ENCODE data around the gene LIF. TPM values are rescaled to one million over a fixed set of nuclear protein-coding genes. Genes with fewer than 3 reads are reported as not detected.
A peak's percentile ranks its signal among the peaks of the same experiment; 100 is the strongest.

The LIF gene
- total and polyA plus RNA-seq, 2 of the 4 experiments (the other 2 are of a cell fraction): 130 to 214 TPM

GRCh38 chr22:30236875-30237274 lies 9.7 kb downstream of the LIF start:
- Histone ChIP-seq H3K9me3 (ENCODE audit: control insufficient read depth, insufficient read depth, low read length) (no peaks in the 10 kb centered on the region), H3K4ac (ENCODE audit: low read depth, low read length) (peak overlapping the region; percentile 98), H2AFZ (replicated peaks; ENCODE audit: low read length, poor library complexity) (no peak overlapping the region), H3K56ac (ENCODE audit: extremely low read depth, insufficient read depth, low read length) (no peak overlapping the region), H3K23ac (ENCODE audit: low read depth, low read length) (peak overlapping the region; percentile 11; the same call in 1 of the 2 replicates), H3K4me3 (ENCODE audit: insufficient read depth, low read depth, low read length) (no peak overlapping the region), H3K4me1 (ENCODE audit: control insufficient read depth, insufficient read depth, low read length) (peaks cover 45% of the 10 kb centered on the region), H3K4me2 (ENCODE audit: low read depth, low read length) (no peak overlapping the region), H2AK9ac (replicated peaks; ENCODE audit: low read depth, low read length, poor library complexity) (peak overlapping the region; percentile 85), H2BK5ac (ENCODE audit: low read depth, low read length, poor library complexity, severe bottlenecking) (peak overlapping the region; percentile 87), H3K36me3 (ENCODE audit: control insufficient read depth, insufficient read depth, low read length) (peaks cover 15% of the 10 kb centered on the region), H2AK5ac (ENCODE audit: low read depth, low read length) (peak overlapping the region; percentile 97), H3K9ac (ENCODE audit: low read depth, low read length) (no peak overlapping the region), H2BK20ac (ENCODE audit: low read depth, low read length) (peak overlapping the region; percentile 96), H4K91ac (ENCODE audit: insufficient read depth, low read depth, low read length) (peak overlapping the region; percentile 99), H3K79me1 (ENCODE audit: low read depth in 1 of 2, low read length in 2 of 2) (peaks cover 0 to 14% of the 10 kb centered on the region in 2 experiments; a peak in 2 of 4 replicates), H3K27ac (ENCODE audit: insufficient read depth, low read length) (peak overlapping the region; percentile 91; the same call in 1 of the 2 replicates), H4K5ac (ENCODE audit: low read depth, low read length) (peak overlapping the region; percentile 87), H4K20me1 (ENCODE audit: insufficient read depth, low read length) (no peaks in the 10 kb centered on the region), H3K14ac (replicated peaks; ENCODE audit: low read depth, low read length) (peak overlapping the region; percentile 96), H4K8ac (ENCODE audit: low read depth in 2 of 2, low read length in 2 of 2) (peak overlapping the region; percentile 98 to 99), H2BK15ac (ENCODE audit: low read depth, low read length) (peak overlapping the region; percentile 78), H3K18ac (ENCODE audit: low read depth, low read length) (peak overlapping the region; percentile 90), H3K9me1 (ENCODE audit: insufficient read depth, low read length) (peaks cover 8% of the 10 kb centered on the region), H3K27me3 (ENCODE audit: control insufficient read depth, insufficient read depth, low read length) (no peaks in the 10 kb centered on the region), H2BK120ac (ENCODE audit: low read depth, low read length) (peak overlapping the region; percentile 99)
- ATAC-seq (ENCODE audit: low read depth): no peak
- in situ Hi-C loops (cut with MboI; ENCODE audit: low sequenced_read_pairs) (no loop called here), dilution Hi-C loops (cut with HindIII; ENCODE audit: low sequenced_read_pairs, unreplicated experiment) (no loop called here), intact Hi-C loops (cut with micrococcal nuclease) (loop anchor here (1.0 to 5.0 kb wide), 2 partner anchors 40 to 129 kb away; no protein-coding TSS in a partner anchor)
- ChIA-PET CTCF (interaction anchor here (0.6 to 0.8 kb wide), 2 partner anchors 18 to 129 kb away, joined by 3 read pairs; no protein-coding TSS in a partner anchor), POLR2A (ENCODE audit: unreplicated experiment) (interaction anchor here (1.2 kb wide), 1 partner anchor 32 kb away, joined by 4 read pairs; no protein-coding TSS in a partner anchor)
- DNase-seq: no peak
- 100% methylated on average over 4 of the region's 5 CpGs; no CpG with 5 or more reads in 1 of the 2 experiments for WGBS, 2 experiments (ENCODE audit: extremely low coverage in 2 of 2, insufficient read length in 1 of 2)
- no TSS peak for BruUV-seq (replicated peaks)
- no peak for TF ChIP-seq SMC3 (IDR thresholded peaks at IDR 0.05; ENCODE audit: low read depth, low read length)
- TF ChIP-seq CHD1 (IDR thresholded peaks at IDR 0.05; ENCODE audit: low read depth, low read length): no peak
- peak; percentile 22; the same call in 1 of the 2 replicates for TF ChIP-seq POLR2A (IDR thresholded peaks at IDR 0.05; ENCODE audit: low read depth, low read length)
- no peak for TF ChIP-seq NFE2L2 (IDR thresholded peaks at IDR 0.05; ENCODE audit: low read depth, low read length)
- TF ChIP-seq ELK1 (IDR thresholded peaks at IDR 0.05; ENCODE audit: borderline replicate concordance, low read depth, low read length): no peak
